Fibroblast of lung (primary cell): Measurements from ENCODE around the gene HMCES.

Experiments used
- EZH2 ChIP-seq: IDR thresholded peaks from 2 replicates; pipeline ENCODE4 v1.5.1; 2012; ENCODE audit warnings: low read length, control low read depth, mild to moderate bottlenecking; ENCODE audit errors: missing control alignments
- TF ChIP-seq, protein P1 (sequence below), 2 donors: IDR thresholded peaks in 1 of 2; conservative IDR thresholded peaks in 1 of 2; 1 replicate in 1 of 2; 2 replicates in 1 of 2; pipeline ENCODE4 v1.5.1; 2011 to 2012; ENCODE audit warnings: low read length in 2 of 2, control low read depth in 1 of 2, inconsistent platforms in 1 of 2, low read depth in 1 of 2, mild to moderate bottlenecking in 1 of 2

DNA sequence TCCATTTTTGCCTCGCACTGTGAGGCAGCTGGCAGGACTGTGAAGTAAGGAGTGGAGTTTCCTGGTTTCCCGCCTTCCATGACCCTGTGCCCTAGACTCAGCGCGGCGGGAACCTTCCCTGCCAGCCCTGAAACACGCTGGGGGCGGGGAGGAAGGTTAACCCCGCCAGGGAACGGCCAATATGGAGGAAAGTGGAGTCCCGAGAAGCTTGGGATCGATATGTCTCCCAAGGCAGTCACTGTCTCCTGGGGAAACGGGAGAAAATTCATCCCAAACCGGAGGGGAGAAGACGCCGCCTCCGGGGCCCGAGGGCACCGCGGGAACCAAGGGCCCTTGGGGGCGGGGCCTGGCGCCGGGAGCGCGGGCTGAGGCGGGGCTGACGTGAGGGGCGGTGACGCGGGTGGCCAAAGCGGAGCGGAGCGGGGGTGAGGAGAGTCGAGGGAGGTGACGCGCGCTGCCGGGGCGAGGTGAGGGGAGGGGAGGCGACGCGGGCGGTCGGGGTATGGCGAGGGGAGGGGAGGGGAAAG, at the start of gene HMCES:
- TF ChIP-seq, protein P1, sequence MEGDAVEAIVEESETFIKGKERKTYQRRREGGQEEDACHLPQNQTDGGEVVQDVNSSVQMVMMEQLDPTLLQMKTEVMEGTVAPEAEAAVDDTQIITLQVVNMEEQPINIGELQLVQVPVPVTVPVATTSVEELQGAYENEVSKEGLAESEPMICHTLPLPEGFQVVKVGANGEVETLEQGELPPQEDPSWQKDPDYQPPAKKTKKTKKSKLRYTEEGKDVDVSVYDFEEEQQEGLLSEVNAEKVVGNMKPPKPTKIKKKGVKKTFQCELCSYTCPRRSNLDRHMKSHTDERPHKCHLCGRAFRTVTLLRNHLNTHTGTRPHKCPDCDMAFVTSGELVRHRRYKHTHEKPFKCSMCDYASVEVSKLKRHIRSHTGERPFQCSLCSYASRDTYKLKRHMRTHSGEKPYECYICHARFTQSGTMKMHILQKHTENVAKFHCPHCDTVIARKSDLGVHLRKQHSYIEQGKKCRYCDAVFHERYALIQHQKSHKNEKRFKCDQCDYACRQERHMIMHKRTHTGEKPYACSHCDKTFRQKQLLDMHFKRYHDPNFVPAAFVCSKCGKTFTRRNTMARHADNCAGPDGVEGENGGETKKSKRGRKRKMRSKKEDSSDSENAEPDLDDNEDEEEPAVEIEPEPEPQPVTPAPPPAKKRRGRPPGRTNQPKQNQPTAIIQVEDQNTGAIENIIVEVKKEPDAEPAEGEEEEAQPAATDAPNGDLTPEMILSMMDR (conservative IDR thresholded peaks at IDR 0.05 in 1 of 2, IDR thresholded peaks at IDR 0.05 in 1 of 2; ENCODE audit: low read depth in 1 of 2, low read length in 2 of 2): no peak
- TF ChIP-seq EZH2: no peak
